Fibroblast of skin of left biceps (primary cell): ENCODE data around the gene RPS6KB1.
"Not testable (repeated sequence)": the region's sequence is repeated elsewhere in the genome, so short reads cannot be mapped to it uniquely, and the experiment has no call there.

Experiments
- DNase-seq, 2 experiments: peaks; one replicate each; pipeline ENCODE4 v3.0.0-alpha.2; 2013; ENCODE audit warnings: low read depth in 2 of 2

The RPS6KB1 gene

DNA sequence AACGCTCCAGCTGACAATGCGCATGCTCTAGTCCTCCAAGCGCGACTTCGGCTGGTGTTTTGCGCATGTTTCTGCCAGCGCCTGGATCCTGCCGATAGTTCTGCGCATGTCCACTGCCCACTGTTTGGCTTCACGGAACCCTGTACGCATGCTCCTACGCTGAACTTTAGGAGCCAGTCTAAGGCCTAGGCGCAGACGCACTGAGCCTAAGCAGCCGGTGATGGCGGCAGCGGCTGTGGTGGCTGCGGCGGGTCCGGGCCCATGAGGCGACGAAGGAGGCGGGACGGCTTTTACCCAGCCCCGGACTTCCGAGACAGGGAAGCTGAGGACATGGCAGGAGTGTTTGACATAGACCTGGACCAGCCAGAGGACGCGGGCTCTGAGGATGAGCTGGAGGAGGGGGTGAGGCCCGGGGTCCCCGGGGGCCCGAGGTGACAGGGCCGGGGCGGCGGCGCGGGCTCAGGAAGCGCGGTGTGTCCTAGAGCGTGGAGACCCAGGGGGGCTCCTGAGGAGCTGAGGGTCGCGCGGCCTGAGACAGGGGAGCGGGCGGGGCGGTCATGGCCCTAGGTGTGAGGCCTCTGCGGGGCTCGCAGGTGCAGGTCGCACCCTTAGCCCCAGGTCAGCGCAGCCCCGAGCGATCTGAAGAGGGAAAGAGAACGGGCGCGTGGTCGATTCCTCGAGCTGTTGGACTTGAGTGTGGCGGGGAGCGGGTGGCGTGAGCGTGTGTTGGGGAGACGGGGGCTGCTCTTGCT is at the start of gene RPS6KB1, which contains the start of gene TUBD1:
Gene RPS6KB1, plus strand, starts transcription at position 198 of the 752 bp plus-strand sequence. Its CDS starts 64 bp downstream, at position 262.
Gene TUBD1, minus strand, starts transcription at position 20 of the 752 bp plus-strand sequence. CDS start 1,941 bp downstream, outside the sequence.
- DNase-seq = peak; percentile 97

DNA sequence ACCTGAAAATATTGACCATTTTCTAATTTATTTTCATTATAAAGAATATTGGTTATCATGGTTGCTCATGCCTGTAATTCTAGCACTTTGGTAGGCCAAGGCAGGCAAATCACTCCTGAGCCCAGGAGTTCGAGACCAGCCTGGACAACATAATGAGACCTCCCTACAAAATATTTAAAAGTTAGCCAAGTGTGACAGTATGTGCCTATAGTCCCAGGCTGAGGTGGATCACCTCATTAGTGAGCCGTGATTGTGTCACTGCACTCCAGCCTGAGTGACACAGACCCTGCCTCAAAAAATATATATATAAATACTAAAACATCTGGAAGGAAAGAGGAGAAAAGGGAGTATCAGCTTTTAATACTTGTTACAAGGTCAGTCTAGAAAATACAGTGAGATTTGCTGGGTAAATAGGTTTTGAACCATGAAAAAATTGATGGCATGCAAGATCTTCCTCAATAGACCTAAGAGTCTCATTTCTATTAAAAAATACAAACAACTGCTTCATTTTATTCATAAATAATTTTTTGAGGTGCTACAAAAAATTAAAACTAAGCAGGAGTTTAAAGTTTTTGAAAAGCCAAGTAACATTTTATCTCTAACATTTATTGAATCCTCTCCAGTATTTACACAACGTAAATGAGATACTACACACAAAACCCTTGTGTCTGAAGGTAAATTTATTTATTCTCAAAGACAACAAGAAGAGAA is 47.9 kb upstream of the RPS6KB1 start:
- no peak for DNase-seq

DNA sequence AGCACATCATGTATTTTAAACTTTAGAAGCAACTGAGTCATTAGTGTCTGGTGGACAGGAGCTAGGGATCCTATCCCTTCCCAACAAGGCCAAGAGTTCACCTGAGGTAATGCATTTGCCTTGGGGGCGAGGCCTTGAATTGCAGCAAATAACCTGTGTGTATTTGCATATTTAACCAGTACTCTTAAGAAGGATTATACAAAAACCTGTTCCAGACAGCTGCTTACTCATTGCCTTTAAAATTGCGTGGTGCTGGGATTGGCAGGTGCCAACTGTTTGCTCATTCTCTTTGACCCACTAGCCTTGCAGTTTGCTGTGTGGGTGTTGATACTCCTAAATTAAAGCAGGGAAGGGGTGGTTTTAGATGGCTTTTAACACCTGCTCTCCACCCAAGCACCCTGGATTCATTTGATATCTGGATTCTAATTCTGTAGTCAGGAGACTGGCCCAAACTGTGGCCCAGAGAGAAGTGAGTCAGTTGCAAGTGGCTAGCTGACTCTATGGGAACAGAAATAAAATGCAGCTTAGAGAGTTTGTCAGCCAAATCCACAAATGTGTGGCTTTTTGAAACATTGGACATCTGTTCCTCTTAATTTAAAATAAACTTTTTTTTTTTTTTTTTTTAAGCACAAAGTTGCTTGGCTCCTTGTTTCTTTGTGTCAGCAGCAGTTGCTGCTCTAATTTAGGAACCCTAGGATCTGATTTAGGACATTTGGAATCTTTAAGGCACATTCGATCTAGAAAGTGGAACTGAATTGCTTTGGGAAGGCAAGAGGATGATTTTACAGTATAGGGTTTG is 47.1 kb upstream of the RPS6KB1 start:
- DNase-seq = peak in 1 of 2 experiments; percentile 64

- peak in 1 of 2 experiments; percentile 60 for DNase-seq
Measured at GRCh38 chr17:59846394-59847165, 46.3 kb upstream of the RPS6KB1 start.

DNA sequence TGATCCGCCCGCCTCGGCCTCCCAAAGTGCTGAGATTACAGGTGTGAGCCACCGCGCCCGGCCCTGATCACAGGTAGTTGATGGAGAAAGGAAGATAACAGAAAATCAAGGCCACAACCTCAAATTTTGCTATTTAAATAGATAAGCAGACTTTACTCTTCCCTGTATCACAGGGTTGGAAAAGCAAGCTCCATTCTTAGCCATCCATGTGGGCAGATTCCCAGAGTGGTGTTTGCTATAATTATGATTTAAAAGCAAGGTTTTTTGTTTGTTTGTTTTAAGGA is 44.6 kb upstream of the RPS6KB1 start:
- no peak for DNase-seq

DNA sequence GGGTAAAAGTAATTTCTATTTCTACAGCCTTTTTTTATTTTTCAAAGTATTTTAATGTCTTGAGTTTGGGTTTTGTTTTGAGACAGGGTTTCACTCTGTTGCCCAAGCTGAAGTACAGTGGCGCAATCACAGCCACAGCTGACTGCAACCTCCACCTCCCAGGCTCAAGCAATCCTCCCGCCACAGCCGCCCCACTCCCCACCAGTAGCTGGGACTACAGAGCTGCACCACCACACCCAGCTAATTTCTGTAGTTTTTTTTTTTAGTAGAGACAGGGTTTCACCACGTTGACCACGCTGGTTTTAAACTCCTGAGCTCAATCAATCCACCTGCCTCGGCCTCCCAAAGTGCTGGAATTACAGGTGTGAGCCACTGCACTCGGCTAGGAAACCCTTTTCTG is 44.1 kb upstream of the RPS6KB1 start:
- DNase-seq = peak in 1 of 2 experiments; percentile 44

DNA sequence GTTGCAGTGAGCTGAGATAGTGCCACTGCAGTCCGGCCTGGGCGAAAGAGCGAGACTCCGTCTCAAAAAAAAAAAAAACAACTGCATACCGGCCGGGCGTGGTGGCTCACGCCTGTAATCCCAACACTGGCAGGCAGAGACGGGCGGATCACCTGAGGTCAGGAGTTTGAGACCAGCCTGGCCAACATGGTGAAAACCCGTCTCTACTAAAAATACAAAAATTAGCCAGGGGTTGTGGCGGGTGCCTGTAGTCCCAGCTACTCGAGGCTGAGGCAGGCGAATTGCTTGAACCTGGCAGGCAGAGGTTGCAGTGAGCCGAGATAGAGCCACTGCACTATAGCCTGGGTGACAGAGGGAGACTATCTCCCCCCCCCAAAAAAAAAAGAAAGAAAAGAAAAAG is 42.6 kb upstream of the RPS6KB1 start:
- not testable (repeated sequence) for DNase-seq

GRCh38 chr17:59851439-59852375 is 41.2 kb upstream of the RPS6KB1 start:
- peak in 1 of 2 experiments; percentile 37 for DNase-seq

DNA sequence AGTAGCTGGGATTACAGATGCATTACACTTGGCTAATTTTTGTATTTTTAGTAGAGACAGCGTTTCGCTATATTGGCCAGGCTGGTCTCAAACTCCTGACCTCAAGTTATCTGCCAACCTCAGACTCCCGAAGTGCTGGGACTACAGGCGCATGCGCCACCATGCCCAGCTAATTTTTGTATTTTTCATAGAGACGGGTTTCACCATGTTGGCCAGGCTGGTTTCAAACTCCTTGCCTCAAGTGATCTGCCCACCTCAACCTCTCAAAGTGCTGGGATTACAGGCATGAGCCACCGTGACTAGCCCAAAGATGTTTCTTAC is 40.1 kb upstream of the RPS6KB1 start:
- DNase-seq = not testable (repeated sequence)

DNA sequence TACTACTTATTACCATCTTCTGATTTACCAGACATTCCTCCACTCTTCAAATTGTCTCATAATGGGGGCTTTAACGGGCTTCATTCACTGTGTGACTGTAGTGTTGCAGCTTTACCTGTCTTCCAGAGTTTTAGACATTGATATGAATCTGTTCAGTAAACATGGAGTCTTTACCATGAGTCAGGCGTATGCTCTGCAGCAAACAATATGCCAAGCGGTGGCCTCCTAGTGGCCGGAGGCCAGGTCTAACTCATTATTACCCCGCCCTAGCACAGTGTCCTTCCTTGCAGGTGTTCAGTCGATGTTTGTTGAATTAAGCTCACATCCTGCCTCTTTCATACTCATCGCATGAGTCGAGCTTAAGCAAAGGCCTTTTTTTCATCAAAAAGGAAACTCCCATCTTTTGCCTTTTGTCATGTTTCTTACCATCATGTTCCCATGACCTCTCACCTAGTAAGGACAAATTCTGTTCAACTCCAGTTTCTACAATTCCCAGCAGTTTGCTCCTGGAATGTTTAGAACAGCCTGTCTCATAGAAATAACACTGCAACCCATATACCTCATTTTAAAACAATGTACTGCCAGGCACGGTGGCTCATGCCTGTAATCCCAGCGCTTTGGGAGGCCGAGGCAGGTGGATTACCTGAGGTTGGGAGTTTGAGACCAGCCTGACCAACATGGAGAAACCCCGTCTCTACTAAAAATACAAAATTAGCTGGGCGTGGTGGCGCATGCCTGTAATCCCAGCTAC is 39.6 kb upstream of the RPS6KB1 start:
- DNase-seq = no peak

DNA sequence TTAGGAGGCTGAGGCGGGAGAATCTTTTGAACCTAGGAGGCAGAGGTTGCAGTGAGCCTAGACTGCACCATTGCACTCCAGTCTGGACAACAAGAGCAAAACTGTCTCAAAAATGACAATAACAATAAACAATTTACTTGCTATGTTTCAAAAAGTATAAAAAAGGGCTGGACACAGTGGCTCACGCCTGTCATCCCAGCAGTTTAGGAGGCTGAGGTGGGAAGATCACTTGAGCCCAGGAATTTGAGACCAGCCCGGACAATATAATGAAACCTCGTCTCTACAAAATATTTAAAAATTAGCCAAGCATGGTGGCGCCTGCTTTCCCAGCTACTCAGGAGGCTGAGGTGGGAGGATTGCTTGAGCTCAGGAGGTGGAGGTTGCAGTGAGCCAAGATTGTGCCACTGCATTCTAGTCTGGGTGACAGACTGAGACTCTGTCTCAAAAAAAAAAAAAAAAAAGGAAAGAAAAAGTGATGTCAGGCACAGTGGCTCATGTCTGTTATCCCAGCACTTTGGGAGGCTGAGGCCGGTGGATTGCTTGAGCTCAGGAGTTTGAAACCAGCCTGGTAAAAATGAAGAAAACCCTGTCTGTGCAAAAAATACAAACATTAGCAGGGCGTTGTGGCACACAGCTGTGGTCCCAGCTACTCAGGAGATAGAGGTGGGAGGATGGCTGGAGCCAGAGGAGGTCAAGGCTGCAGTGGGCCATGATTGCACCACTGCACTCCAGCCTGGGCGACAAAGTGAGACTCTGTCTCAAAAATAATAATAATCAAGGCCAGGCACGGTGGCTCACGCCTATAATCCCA is 38.8 kb upstream of the RPS6KB1 start:
- DNase-seq = not testable (repeated sequence)

DNA sequence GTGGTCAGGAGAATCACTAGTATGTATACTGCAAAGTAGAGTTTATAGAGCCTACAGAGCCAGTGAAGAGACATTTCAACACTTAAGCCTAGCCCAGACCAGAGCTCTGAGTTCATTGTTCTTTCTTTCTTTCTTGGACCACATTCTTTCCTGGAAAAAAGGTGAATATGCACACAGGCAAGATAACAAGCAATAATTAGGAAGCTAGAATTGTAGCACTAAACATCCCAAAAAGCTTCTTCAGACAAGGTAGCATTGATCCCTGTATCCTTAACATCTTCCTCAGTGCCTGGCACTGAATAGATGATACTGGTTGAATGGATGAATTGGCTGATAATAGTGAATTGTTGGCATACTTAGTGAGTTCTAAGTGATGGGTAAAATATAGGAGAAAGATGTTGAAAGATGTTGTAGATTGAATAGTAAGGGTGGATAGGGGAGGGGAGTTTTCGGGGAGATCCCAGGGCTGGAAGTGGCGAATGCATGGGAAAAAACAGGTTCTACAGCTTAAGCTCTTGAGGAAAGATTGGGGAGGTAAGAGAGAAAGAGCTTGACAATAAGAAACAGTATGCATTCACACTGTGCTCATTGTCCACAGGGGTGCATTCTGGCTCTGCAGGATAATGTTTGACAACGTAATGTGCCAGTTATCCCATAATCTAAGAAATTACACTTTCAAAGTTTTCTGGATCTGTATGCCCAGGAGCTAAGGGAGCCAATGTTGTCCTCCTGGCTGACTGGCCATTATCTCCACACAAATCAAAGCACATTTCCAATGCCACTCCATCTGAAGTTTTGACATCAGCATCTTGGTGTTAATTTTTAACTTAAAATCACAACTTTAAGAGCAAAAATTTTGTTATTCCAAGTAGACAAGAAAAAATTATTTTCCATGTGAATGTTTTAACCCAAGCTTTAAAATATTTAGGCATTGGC is 35.8 kb upstream of the RPS6KB1 start:
- no peak for DNase-seq

DNA sequence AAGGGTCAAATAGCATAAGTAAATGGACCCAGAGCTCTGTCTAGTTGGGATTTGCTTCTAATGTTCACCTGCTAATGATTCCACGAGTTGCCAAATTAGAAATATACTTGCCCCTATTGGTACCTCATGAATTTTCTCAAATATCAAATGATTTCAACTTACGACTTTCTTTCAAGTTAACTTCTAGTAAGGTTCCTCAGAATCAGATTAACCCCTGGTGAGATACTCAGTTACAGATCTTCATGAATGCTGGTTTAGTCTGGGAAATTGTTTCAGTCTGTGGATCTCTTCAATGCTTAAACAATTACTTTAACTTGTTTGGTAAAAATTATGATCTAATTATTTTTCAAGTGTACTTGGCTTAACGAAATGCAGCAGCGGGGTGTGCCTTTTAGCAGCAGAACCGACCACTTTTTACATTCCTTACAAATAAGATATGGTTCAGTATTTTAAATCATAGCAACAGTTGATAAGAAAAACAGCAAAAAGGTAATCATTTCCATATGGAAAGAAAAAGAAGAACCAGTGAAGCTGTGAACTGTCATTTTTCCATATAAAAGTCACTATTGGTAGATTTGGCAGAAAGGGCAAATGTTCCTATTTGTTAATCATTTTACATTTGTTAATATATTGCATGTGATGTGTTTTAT is 34.6 kb upstream of the RPS6KB1 start:
- peak; percentile 30 to 44 for DNase-seq

GRCh38 chr17:59858932-59859331 is 34.0 kb upstream of the RPS6KB1 start:
- DNase-seq = no peak

- peak; percentile 28 to 33 for DNase-seq
Measured at GRCh38 chr17:59859444-59860025, 33.4 kb upstream of the RPS6KB1 start.

DNA sequence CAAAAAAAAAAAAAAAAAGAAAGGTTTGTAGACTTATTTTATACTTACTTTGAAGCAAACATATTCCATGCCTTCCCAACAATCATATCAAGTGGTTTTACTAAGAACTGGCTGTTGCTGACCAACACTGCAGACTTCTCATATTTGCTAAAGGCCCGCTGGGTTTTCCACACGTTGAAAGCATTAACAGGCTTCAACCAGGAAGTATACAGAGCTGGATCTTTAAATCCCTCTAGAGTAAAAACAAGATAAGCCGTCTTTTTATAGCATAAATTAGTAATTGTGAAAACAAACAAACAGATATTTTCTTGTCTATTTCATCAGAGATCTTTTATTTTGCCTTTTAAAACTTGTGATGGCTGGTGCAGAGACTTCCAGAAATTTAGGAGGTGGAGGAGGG is 29.3 kb upstream of the RPS6KB1 start:
- DNase-seq = no peak

- no peak for DNase-seq
Measured at GRCh38 chr17:59869941-59870218, 23.0 kb upstream of the RPS6KB1 start.
